ENCODE measurements around the gene ZNF175.

The ZNF175 gene

DNA sequence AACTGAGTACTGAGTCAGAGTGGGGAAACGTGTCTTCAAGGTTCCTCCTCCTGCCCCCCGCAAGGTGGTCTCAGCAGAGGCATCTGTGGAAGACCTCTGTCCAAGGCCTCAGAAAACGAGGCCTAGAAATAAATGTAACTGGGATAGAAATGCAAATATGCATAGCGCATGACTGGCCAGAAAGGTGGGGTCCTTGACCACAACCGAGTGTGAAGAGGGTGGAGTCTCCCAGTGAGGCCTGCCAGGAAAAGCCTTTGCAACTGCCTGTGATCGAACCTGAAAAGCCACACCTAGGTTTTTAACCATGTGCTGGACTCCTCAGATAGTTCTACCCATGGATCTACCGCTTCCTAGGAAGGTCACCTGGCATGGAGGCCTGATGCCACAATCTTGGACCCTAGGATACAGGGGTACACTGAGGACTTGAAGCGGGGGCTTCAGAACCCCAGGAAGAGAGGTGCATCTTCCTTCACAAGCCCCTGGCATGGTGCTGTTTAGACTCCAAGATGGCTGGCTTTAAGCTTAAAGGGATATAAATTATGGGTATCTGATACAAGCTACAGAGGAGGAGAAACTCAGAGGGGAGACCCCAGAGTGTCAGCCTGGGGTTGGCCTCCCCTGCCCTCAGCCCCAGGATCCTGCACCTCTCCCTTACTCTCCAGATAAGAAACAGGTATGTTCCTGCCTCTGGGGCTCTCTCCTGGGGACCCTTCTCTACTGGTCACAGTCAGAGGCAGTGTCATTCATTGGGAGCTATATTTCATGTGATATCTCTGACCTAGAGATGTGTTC, 21.4 kb upstream of the ZNF175 start:
- DNase-seq (ENCODE audit: low read depth in 2 of 2, low spot score in 1 of 2), result no peak

DNA sequence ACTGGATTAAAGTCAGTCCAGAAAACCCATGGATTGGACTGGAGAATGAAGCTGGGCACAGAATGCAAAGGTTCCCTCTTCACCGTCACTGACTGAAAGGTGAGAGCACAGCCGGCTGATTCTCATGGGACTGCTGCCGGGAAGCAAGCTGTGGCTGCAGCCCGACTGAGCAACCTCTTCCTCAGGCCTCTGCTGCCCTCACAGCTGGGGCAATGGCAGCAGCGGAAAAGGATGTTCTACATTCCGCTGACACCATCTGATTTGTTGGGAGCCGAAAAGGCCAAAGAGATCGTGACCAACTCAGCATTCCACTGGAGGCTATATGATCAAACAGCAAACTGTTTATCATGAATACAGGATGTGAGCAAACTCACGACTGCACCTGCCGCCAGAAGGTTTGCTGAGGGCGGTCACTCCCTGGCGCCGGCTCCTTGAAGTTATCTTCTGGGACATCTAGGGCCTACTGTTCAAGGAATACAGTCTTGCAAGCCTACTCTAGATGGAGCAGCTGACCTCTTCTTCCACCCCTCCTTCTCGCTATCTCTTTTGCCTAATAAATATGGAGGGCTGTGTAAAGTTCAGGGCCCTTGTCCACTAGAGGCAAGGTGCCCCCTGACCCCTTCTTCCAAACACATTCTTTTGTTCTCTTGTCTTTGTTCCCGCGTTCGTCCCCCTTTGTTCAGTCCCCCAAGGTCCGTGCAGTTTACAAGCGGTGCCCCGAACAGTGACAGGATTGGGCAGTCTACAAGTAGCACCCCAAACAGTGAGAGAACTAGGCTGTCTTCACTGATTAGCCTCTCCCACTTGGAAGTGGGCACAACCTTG, 20.0 kb upstream of the ZNF175 start:
- DNase-seq (ENCODE audit: low read depth in 2 of 2, low spot score in 1 of 2), result no peak

- no peak for DNase-seq (ENCODE audit: low read depth in 2 of 2, low spot score in 1 of 2)
These were observed 19.2 kb upstream of the ZNF175 start for GRCh38 chr19:51551673-51552432.

- no peak for DNase-seq (ENCODE audit: low read depth in 2 of 2, low spot score in 1 of 2)
These were observed 18.5 kb upstream of the ZNF175 start for GRCh38 chr19:51552608-51552995.

- no peak for DNase-seq (ENCODE audit: low read depth in 2 of 2, low spot score in 1 of 2)
These were observed 17.9 kb upstream of the ZNF175 start for GRCh38 chr19:51552996-51553725.

DNA sequence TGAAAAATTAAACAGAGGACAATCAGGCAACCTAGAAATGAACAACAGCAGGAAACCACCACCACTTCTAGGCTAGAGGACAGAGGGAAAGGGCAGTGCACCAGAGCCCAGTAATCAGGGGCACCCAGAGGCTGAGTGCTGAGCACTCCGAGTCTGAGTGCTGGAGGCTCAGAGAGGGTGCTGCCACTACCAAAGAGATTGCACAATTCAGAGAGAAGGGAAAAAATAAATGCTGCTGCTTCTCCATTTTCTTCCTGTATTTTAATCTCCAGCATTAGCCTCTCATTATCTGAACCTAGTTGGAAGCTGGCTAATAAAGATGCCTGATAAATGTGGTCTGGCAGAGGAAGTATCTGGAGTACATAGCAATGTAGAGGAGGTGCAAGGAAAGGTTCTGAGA, 11.8 kb upstream of the ZNF175 start:
- DNase-seq (ENCODE audit: low read depth in 2 of 2, low spot score in 1 of 2), result no peak

GRCh38 chr19:51560339-51560738, 10.7 kb upstream of the ZNF175 start:
- no peak for DNase-seq (ENCODE audit: low read depth in 2 of 2, low spot score in 1 of 2)

- no peak for DNase-seq (ENCODE audit: low read depth in 2 of 2, low spot score in 1 of 2)
These were observed 6.3 kb upstream of the ZNF175 start for GRCh38 chr19:51564791-51565190.

DNA sequence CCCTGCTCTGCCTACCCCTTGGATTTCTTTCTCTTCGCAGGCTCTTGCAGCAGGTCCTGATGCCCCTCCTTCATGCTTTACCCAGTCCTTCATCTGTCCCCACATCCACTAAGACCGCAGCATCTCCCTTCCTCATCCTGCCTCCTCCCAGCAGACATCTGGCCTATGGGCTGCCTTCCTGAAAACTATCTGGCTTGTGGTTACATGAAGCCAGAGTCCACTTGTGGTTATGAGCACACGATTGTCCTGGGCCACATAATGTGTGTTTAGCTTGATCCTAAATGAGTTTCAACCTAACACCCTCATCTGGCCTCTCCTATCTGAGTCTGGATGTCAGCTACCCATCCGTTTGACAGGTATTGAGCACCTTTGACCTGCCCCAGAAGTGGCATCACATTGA, 5.5 kb upstream of the ZNF175 start:
- DNase-seq (ENCODE audit: low read depth in 2 of 2, low spot score in 1 of 2), result no peak

- DNase-seq (ENCODE audit: low read depth in 2 of 2, low spot score in 1 of 2), result no peak
These were observed 4.5 kb upstream of the ZNF175 start for GRCh38 chr19:51566489-51567100.

- no peak for DNase-seq (ENCODE audit: low read depth in 2 of 2, low spot score in 1 of 2)
These were observed 3.5 kb upstream of the ZNF175 start for GRCh38 chr19:51567583-51567982.

GRCh38 chr19:51568456-51568855, 2.6 kb upstream of the ZNF175 start:
- no peak for DNase-seq (ENCODE audit: low read depth in 2 of 2, low spot score in 1 of 2)

DNA sequence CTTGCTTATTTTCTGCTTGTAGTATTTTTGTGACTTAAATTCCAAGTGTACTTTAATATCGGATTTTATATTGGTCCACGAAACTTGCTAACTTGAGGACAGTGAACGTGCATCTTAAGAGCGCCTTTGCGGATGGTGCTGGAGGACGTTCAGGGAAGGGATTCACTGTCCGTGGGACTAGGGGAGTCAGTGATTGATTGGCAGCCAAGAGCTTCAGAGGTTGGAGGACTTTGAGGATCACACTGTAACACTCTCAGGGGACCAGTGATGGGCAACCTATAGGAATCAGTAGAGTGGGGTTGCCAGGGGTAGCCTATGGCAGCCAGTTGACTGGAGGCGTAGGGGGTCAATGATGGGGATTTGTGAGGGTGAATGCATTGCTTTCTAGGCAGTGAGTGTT, 516 bp downstream of the ZNF175 start:
- DNase-seq (ENCODE audit: low read depth in 2 of 2, low spot score in 1 of 2), result no peak

GRCh38 chr19:51572410-51572809, 1.3 kb downstream of the ZNF175 start:
- DNase-seq (ENCODE audit: low read depth in 2 of 2, low spot score in 1 of 2), result no peak

- DNase-seq (ENCODE audit: low read depth in 2 of 2, low spot score in 1 of 2), result no peak
These were observed 1.8 kb downstream of the ZNF175 start for GRCh38 chr19:51572908-51573307.

GRCh38 chr19:51573331-51573730, 2.2 kb downstream of the ZNF175 start:
- DNase-seq (ENCODE audit: low read depth in 2 of 2, low spot score in 1 of 2), result no peak

DNA sequence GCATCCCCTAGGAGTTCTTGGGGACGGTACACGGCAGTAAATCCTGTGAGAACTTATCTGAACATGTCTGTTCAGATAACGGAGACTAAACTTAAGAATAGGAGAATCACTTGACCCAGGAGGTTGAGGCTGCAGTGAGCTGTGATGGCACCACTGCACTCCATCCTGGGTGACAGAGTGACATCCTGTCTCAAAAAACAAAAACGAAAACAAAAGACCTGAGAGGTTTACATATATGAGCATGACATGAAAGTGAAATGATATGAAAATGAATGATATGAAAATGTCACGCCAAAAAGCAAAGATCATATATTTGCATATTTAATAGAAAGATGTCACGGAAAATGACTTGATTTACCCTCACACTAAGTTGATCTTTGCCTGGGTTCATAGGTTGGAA, 5.8 kb downstream of the ZNF175 start:
- DNase-seq (ENCODE audit: low read depth in 2 of 2, low spot score in 1 of 2), result no peak

- no peak for DNase-seq (ENCODE audit: low read depth in 2 of 2, low spot score in 1 of 2)
These were observed 15.1 kb downstream of the ZNF175 start for GRCh38 chr19:51586103-51586728.

GRCh38 chr19:51586799-51587198, 15.7 kb downstream of the ZNF175 start:
- no peak for DNase-seq (ENCODE audit: low read depth in 2 of 2, low spot score in 1 of 2)

All from stimulated activated CD8-positive, alpha-beta memory T cell treated with anti-CD3 and anti-CD28 coated beads, Interleukin-4, amount 100 ng/mL, for 1 hour (primary cell).